HepG2 (cell line): ENCODE data around the gene POU5F1. TPM values are rescaled to one million over a fixed set of nuclear protein-coding genes. Genes with fewer than 3 reads are reported as not detected.

Experiments used
- CHD4 ChIP-seq: fragments of 200-600 bp; sonication (generic); IDR thresholded peaks from 2 replicates; pipeline ENCODE4 v1.7.0; 2017; ENCODE audit warnings: mild to moderate bottlenecking, low read length, borderline replicate concordance
- CSRNP1 ChIP-seq: sonication (generic); formaldehyde crosslinking; IDR thresholded peaks from 2 replicates; pipeline ENCODE4 v1.8.1; 2023; ENCODE audit warnings: mild to moderate bottlenecking, missing genetic modification reagents
- DR1 ChIP-seq: sonication (generic); formaldehyde crosslinking; IDR thresholded peaks from 2 replicates; pipeline ENCODE4 v1.8.0; 2021; ENCODE audit warnings: mild to moderate bottlenecking, missing genetic modification reagents, inconsistent platforms
- ELF3 ChIP-seq: IDR thresholded peaks from 2 replicates; pipeline ENCODE4 v1.6.1; 2016; ENCODE audit warnings: missing genetic modification reagents, missing compliant biosample characterization
- ELK4 ChIP-seq: sonication (generic); formaldehyde crosslinking; IDR thresholded peaks from 2 replicates; pipeline ENCODE4 v1.9.0; 2021; ENCODE audit warnings: missing genetic modification reagents, borderline replicate concordance
- GMEB1 ChIP-seq: sonication (generic); formaldehyde crosslinking; IDR thresholded peaks from 2 replicates; pipeline ENCODE4 v1.5.1; 2020; ENCODE audit warnings: missing genetic modification reagents, mild to moderate bottlenecking, borderline replicate concordance
- GMEB2 ChIP-seq: IDR thresholded peaks from 2 replicates; pipeline ENCODE4 v1.6.1; 2016; ENCODE audit warnings: missing biosample characterization, missing genetic modification reagents, low read depth
- KDM5B ChIP-seq: sonication (generic); formaldehyde crosslinking; IDR thresholded peaks from 2 replicates; pipeline ENCODE4 v1.4.0; 2020; ENCODE audit warnings: missing genetic modification reagents, mild to moderate bottlenecking, borderline replicate concordance
- NRL ChIP-seq: sonication (generic); formaldehyde crosslinking; IDR thresholded peaks from 2 replicates; pipeline ENCODE4 v1.5.0; 2020; ENCODE audit warnings: missing genetic modification reagents, mild to moderate bottlenecking, moderate library complexity, borderline replicate concordance
- TEAD2 ChIP-seq: sonication (generic); formaldehyde crosslinking; IDR thresholded peaks from 2 replicates; pipeline ENCODE4 v1.9.0; 2021; ENCODE audit warnings: missing genetic modification reagents
- TOPORS ChIP-seq: sonication (generic); formaldehyde crosslinking; IDR thresholded peaks from 2 replicates; pipeline ENCODE4 v1.8.0; 2023; ENCODE audit warnings: mild to moderate bottlenecking, missing genetic modification reagents
- TSC22D2 ChIP-seq: sonication (generic); formaldehyde crosslinking; IDR thresholded peaks from 2 replicates; pipeline ENCODE4 v1.5.1; 2020; ENCODE audit warnings: missing genetic modification reagents, mild to moderate bottlenecking, borderline replicate concordance
- ZBTB10 ChIP-seq: sonication (generic); formaldehyde crosslinking; IDR thresholded peaks from 2 replicates; pipeline ENCODE4 v1.4.0; 2020; ENCODE audit warnings: missing genetic modification reagents, borderline replicate concordance
- ZNF282 ChIP-seq: fragments of 450-650 bp; IDR thresholded peaks from 2 replicates; pipeline ENCODE4 v1.6.1; 2018; ENCODE audit not compliant: partially characterized antibody
- ZNF382 ChIP-seq: sonication (generic); formaldehyde crosslinking; IDR thresholded peaks from 2 replicates; pipeline ENCODE4 v1.5.0; 2020; ENCODE audit warnings: missing genetic modification reagents, mild to moderate bottlenecking, borderline replicate concordance
- ZNF530 ChIP-seq: sonication (generic); formaldehyde crosslinking; IDR thresholded peaks from 2 replicates; pipeline ENCODE4 v1.5.0; 2020; ENCODE audit warnings: low read depth, mild to moderate bottlenecking, missing genetic modification reagents
- ZNF740 ChIP-seq: sonication (generic); formaldehyde crosslinking; IDR thresholded peaks from 2 replicates; pipeline ENCODE4 v1.4.0; 2020; ENCODE audit warnings: missing genetic modification reagents
- ZNF776 ChIP-seq: sonication (generic); formaldehyde crosslinking; IDR thresholded peaks from 2 replicates; pipeline ENCODE4 v1.4.0; 2020; ENCODE audit warnings: mild to moderate bottlenecking, missing genetic modification reagents
- ZSCAN30 ChIP-seq: sonication (generic); formaldehyde crosslinking; IDR thresholded peaks from 2 replicates; pipeline ENCODE4 v1.5.0; 2020; ENCODE audit warnings: mild to moderate bottlenecking, missing genetic modification reagents
- polyA plus RNA-seq, 8 experiments: library from polyadenylated mRNA; depleted of rRNA in 3 of 8; stranded (reverse) in 7 of 8; unstranded in 1 of 8; fragments of >200 nt; fragmentation: Illumina TruSeq in 4 of 8; extraction: Trizol in 4 of 8; gene quantifications; 2 replicates each; pipeline versions ENCODE4 v1.2.1 to v1.2.3, GENCODE V29; 2011 to 2016; ENCODE audit warnings: low read depth in 4 of 8, missing spikeins in 1 of 8, mixed read lengths in 1 of 8; ENCODE audit not compliant: insufficient read depth in 1 of 8
- total RNA-seq, 5 experiments: library from RNA; depleted of rRNA; stranded (reverse); fragments of >200 nt; fragmentation: Illumina TruSeq; extraction: Trizol; gene quantifications; 2 replicates each; pipeline ENCODE4 v1.2.3, GENCODE V29; 2016; ENCODE audit warnings: low read depth in 1 of 5

The POU5F1 gene
- total and polyA plus RNA-seq, 2 of the 13 experiments (the other 11 are each of a cell fraction or from before 2014, with no cell fraction given) = 2.5 to 7.2 TPM

GRCh38 chr6:31197559-31198305, 27.2 kb upstream of the POU5F1 start (continued):
- TF ChIP-seq ELK4 (CRISPR knock-in tag) (no peak), ZNF776 (CRISPR knock-in tag) (peak; percentile 59; the same call in 1 of the 2 replicates), TOPORS (0 out of 2 replicates have a peak, but pooled peaks have one; percentile 23), ZNF740 (CRISPR knock-in tag) (no peak), GMEB2 (CRISPR knock-in tag) (peak; percentile 25; the same call in 1 of the 2 replicates), DR1 (peak; percentile 42; the same call in 1 of the 2 replicates), ZSCAN30 (no peak), CSRNP1 (peak; percentile 51; the same call in 1 of the 2 replicates), TSC22D2 (no peak), ZNF382 (no peak), ELF3 (CRISPR knock-in tag) (peak; percentile 14; the same call in 1 of the 2 replicates), ZNF530 (CRISPR knock-in tag) (no peak), GMEB1 (CRISPR knock-in tag) (peak; percentile 56), CHD4 (no peak), ZNF282 (no peak), TEAD2 (CRISPR knock-in tag) (no peak), KDM5B (peak; percentile 71), NRL (CRISPR knock-in tag) (no peak), ZBTB10 (CRISPR knock-in tag) (peak; percentile 61; the same call in 1 of the 2 replicates)
